ENCODE data around the gene PLCB4. TPM values are rescaled to one million over a fixed set of nuclear protein-coding genes. Genes with fewer than 3 reads are reported as not detected.

The PLCB4 gene
- total RNA-seq, 1 donor: 3.5 TPM

DNA sequence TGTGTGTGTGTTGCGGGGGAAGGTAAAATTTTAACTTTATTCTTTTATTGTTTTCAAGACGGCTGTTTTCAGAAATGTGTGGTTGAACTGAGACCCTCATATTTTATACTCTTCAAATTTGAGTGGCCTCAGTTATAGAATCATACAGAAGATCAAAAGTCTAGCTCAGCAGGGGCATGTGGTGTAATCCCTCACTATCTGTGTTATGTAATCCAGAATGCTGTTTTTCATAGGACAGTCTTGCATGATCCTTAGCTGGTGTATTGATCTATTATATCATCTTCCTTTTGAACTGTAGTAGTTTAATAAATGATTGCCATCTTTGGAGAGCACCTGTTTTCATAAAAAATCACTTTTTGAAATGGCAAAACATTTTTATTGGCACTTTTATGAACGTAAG lies 1.4 kb downstream of the PLCB4 start:
- H3K4me3 ChIP-seq (ENCODE audit: low read depth, low read length): no peak overlapping the region
- no peak for DNase-seq (ENCODE audit: low read depth)
- TF ChIP-seq, protein P1, sequence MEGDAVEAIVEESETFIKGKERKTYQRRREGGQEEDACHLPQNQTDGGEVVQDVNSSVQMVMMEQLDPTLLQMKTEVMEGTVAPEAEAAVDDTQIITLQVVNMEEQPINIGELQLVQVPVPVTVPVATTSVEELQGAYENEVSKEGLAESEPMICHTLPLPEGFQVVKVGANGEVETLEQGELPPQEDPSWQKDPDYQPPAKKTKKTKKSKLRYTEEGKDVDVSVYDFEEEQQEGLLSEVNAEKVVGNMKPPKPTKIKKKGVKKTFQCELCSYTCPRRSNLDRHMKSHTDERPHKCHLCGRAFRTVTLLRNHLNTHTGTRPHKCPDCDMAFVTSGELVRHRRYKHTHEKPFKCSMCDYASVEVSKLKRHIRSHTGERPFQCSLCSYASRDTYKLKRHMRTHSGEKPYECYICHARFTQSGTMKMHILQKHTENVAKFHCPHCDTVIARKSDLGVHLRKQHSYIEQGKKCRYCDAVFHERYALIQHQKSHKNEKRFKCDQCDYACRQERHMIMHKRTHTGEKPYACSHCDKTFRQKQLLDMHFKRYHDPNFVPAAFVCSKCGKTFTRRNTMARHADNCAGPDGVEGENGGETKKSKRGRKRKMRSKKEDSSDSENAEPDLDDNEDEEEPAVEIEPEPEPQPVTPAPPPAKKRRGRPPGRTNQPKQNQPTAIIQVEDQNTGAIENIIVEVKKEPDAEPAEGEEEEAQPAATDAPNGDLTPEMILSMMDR (IDR thresholded peaks at IDR 0.05; ENCODE audit: insufficient read depth, low read depth, low read length): no peak

DNA sequence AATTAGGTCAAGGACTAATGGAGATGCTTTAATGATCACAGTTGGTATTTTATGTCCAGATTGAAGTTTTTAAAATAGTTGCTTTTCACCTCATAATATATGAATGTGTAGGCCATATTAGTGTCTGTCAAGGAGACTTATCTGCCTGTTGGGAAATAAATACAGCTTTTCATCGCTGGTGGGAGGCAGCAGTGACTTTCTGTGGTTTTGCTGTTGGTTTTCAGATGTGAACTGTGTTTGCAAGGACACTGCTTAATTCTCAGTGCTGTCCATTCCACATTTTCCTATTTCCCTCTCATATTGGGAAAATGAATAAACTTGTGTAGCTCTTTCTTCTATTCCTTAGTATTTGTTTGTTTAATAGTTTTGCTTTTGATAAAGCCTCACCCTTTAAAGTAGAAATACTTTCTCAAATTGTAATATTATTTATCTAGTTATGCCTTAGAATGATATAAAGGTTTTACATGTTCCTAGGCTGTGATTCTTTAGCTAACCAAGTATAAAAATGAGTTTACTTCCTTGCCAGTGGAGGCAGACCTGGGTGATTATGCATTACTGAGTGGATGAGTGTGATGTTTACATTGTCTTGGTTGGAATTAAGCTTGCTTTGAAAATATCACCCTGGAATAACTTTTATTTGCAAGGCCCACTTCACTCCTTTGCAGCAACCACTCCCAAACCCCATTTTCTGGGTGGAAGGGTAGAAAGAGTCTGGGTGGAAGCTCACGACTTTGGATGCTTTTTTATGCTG lies 3.3 kb downstream of the PLCB4 start:
- no peak for DNase-seq (ENCODE audit: low read depth)
- H3K4me3 ChIP-seq (ENCODE audit: low read depth, low read length): no peak overlapping the region

DNA sequence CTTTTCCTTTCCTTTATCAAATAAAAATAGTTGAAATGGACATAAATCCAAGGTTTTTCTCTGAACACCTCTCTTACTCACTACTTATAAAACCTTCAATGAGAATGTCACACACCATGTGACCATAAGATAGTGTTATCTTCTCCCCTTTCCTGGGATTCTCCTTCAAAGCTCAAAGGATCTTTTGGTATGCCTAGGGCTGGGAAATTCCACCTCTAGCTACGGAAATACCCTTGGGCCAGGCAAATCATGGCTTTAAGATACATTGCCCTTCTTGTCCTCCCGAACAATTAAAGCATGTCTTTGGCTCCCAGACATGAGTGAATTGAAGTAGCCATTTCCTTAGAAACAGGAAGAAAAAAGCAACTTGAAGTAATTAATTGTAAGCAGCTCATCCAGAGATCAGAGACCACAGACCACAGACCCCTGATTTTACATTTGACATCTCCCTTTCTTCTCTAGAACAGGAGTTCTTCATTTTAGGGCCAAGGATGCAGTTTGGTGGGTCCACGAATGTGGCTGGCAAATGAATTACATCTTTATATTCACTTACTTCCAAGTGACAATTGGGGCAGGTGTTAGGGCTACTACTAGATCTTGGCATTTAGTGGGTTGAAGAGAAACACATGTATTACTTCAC lies 4.1 kb downstream of the PLCB4 start:
- TF ChIP-seq, protein P1 (IDR thresholded peaks at IDR 0.05; ENCODE audit: insufficient read depth, low read depth, low read length): no peak
- no peak overlapping the region for H3K4me3 ChIP-seq (ENCODE audit: low read depth, low read length)
- DNase-seq (ENCODE audit: low read depth): no peak

More for the DNA sequence above, 3.3 kb downstream of the PLCB4 start:
- TF ChIP-seq, protein P1 (IDR thresholded peaks at IDR 0.05; ENCODE audit: insufficient read depth, low read depth, low read length): no peak

DNA sequence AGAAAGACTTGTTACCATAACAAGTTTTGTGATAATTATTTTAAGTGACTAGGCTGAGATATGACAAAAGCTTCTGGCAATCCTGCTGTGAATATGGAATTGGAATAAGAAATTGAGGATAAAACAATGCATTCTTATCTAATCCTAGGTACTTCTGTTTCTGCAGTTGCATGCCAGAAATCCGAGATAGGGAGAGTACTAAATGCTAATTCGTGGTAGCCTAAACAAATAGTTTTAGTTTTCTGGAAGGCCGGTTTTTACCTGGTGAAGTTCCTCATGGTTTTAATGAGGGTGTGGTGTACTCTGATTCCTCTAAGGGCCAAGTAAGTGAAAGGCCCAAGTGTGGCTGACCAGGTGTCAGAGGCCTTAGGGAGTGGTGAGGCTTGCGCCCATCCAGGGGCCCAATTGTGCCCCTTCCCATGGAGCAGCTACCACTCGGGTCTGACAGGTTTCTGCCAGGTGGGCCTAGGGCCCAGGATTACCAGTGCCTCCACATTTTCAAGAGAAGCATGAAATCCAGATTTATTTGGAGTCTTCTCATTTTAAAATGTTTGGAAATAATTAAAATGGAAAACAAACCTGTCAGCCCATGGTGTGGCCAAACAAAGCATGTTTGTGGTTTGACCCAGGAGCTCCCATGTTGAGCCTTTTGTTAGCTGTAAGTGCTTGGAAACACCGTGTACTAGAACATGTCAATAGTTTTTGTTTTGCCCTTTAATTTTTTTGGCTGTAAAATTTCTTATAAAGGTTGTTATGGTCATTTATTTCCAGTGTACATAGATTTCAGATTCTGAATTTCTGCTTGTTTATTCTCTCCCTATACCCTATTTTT lies 6.6 kb downstream of the PLCB4 start:
- DNase-seq (ENCODE audit: low read depth): peak; percentile 37
- H3K4me3 ChIP-seq (ENCODE audit: low read depth, low read length): no peak overlapping the region
- TF ChIP-seq, protein P1 (IDR thresholded peaks at IDR 0.05; ENCODE audit: insufficient read depth, low read depth, low read length): no peak

DNA sequence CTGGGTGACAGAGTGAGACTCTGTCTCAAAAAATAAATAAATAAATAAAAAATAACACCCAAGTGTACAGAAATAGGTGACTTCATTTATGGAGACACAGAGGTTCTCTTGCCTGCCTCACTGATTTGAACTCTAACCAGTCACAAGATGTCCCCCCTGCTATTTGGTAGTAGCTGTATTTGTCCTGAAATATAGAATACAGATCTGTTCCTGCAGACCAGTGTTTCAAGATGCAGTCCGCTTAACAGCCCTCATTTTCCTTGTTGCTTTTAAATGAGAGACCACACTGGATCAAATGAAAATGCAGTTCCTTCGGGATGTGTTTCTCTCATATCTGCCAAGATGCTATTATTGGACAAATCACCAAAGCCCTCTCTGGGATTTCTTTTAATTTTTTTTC lies 7.6 kb downstream of the PLCB4 start:
- DNase-seq (ENCODE audit: low read depth): no peak
- TF ChIP-seq, protein P1 (IDR thresholded peaks at IDR 0.05; ENCODE audit: insufficient read depth, low read depth, low read length): no peak
- no peak overlapping the region for H3K4me3 ChIP-seq (ENCODE audit: low read depth, low read length)

DNA sequence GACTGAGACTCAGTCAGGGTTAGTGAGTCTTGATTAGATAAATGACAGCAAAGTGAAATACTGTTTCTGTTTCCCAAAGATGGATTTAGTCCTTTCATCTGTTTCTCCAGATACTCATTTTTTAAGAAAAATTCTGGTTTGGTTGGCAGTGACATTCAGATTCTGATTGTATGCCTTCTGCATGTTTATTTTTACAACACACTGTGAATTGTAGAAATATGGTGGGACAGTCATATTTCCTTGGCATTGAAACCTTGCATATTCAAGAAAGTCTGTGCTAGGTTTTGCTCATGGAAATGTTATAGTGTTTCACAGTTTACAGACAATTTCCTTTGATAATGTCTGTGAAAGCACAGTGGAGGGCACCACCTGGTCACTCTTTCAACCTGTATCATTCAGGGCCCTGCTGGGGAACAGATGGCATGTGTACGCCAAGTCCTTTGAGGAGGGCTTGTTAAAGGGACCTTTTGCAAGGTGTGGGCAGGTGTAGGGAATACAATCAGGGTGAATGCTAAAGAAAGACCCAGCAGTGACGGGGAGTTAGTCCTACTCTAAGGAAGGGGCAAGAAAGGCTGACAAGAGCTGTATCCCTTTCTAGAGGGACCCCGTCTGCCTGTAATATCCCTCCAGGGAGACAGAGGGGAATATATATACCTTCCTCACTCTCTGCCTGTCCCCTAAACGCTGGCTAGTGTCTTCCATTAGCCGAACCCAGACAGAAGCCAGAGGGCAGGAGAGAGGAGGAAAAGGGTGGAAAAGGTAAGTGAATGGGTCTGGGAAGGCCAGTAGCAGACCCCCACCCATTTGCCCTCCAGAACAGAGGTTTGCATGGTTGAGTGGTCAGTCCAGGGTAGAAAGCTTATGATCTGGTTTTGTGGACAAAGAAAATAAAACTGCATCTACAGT lies 10.2 kb downstream of the PLCB4 start:
- H3K4me3 ChIP-seq (ENCODE audit: low read depth, low read length): no peak overlapping the region
- TF ChIP-seq, protein P1 (IDR thresholded peaks at IDR 0.05; ENCODE audit: insufficient read depth, low read depth, low read length): no peak
- no peak for DNase-seq (ENCODE audit: low read depth)

Data from fibroblast of villous mesenchyme (primary cell).